ENCODE measurements around the gene CWC27. TPM values are rescaled to one million over a fixed set of nuclear protein-coding genes. Genes with fewer than 3 reads are reported as not detected.

The CWC27 gene
- total RNA-seq, 2 donors from 2014 or later: 10.9 to 14.0 TPM

- DNase-seq (no peak), ATAC-seq (no peak)
- TF ChIP-seq, protein P1, sequence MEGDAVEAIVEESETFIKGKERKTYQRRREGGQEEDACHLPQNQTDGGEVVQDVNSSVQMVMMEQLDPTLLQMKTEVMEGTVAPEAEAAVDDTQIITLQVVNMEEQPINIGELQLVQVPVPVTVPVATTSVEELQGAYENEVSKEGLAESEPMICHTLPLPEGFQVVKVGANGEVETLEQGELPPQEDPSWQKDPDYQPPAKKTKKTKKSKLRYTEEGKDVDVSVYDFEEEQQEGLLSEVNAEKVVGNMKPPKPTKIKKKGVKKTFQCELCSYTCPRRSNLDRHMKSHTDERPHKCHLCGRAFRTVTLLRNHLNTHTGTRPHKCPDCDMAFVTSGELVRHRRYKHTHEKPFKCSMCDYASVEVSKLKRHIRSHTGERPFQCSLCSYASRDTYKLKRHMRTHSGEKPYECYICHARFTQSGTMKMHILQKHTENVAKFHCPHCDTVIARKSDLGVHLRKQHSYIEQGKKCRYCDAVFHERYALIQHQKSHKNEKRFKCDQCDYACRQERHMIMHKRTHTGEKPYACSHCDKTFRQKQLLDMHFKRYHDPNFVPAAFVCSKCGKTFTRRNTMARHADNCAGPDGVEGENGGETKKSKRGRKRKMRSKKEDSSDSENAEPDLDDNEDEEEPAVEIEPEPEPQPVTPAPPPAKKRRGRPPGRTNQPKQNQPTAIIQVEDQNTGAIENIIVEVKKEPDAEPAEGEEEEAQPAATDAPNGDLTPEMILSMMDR (IDR thresholded peaks at IDR 0.05): no peak
- TF ChIP-seq POLR2A (IDR thresholded peaks at IDR 0.05): no peak
- intact Hi-C loops (cut with DNase I): no loop called here
- H3K36me3 ChIP-seq (replicated peaks in 1 of 2; ENCODE audit: insufficient read depth in 1 of 2, low read depth in 2 of 2): no peaks in the 10 kb centered on the region
- H3K27me3 ChIP-seq: no peaks in the 10 kb centered on the region
- no peaks in the 10 kb centered on the region for H3K9me3 ChIP-seq
- peaks cover 7% of the 10 kb centered on the region for H3K4me1 ChIP-seq
- H3K27ac ChIP-seq: no peak overlapping the region
- no peak overlapping the region for H3K4me3 ChIP-seq
Observed at GRCh38 chr5:64944868-64945267, 176.1 kb downstream of the CWC27 start.

DNA sequence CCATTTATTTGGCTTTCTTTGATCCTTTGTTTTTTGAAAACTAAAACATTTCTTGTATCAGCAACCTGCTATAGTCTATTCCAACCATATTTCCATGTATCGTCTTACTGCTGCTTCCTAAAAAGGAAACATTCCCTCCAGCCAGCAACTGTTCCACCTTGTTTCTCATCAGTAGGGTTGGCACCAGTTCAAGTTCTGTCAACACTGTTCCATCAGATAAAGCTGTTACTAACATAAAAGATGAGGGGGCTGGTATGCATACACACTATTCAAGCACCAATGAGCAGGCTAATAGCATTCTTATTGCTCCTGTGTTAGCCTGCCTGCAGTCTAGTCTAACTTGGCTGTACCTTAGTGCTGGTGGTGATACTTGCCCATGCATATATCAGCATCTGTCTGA is 178.3 kb downstream of the CWC27 start:
- peaks cover 7% of the 10 kb centered on the region for H3K4me1 ChIP-seq
- H3K36me3 ChIP-seq (replicated peaks in 1 of 2; ENCODE audit: insufficient read depth in 1 of 2, low read depth in 2 of 2): no peaks in the 10 kb centered on the region
- H3K4me3 ChIP-seq: no peak overlapping the region
- DNase-seq (peak in 2 of 4 donors; percentile 11 to 13), ATAC-seq (no peak)
- intact Hi-C loops (cut with DNase I): no loop called here
- no peaks in the 10 kb centered on the region for H3K9me3 ChIP-seq
- TF ChIP-seq, protein P1 (IDR thresholded peaks at IDR 0.05): no peak
- H3K27me3 ChIP-seq: no peaks in the 10 kb centered on the region
- no peak overlapping the region for H3K27ac ChIP-seq
- WGBS, 2 donors: 43 to 56% methylated on average over 1 of the region's 1 CpG

DNA sequence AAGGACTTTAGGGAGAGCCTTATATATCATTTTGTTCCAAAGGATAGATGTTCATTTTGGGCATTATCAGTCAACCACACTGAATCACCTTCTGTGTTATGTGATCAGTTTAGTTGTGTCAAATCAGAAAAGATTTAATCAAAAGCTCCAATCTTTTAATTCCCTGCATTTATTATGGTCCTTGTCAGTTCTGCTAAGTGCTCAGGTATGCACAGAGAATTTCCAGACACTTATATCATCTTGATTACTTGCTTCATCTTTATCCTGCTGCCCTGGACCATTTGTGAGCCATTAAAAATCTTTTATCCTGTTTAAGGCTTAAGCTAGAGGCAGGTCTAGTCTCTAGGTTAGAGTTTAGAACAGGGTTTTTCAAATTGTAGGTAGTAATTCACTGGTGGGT is 179.1 kb downstream of the CWC27 start:
- Histone ChIP-seq H3K4me1 (peaks cover 7% of the 10 kb centered on the region), H3K36me3 (replicated peaks in 1 of 2; ENCODE audit: insufficient read depth in 1 of 2, low read depth in 2 of 2) (no peaks in the 10 kb centered on the region), H3K27ac (no peak overlapping the region), H3K9me3 (no peaks in the 10 kb centered on the region), H3K4me3 (no peak overlapping the region), H3K27me3 (no peaks in the 10 kb centered on the region)
- intact Hi-C loops (cut with DNase I): no loop called here
- DNase-seq (no peak), ATAC-seq (no peak)
- TF ChIP-seq, protein P1 (IDR thresholded peaks at IDR 0.05): no peak
- TF ChIP-seq POLR2A (IDR thresholded peaks at IDR 0.05): no peak

DNA sequence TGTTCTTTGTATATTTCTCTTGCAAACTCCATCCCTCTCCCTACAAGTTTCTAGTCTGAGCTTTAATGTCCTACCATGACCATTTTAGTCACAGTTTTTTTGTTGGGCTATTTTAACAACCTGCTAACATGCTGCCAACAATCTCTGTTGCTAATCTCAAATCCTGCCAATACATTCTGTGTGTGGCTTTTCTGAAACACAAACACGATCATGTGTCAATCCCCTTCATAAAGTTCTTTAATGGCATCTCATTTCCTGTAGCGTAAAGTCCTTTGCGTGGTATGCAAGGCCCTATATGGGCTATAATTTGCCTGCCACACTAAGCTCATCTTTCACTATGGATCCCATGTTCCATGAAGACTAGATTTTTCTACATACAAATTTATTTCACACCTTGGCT is 180.6 kb downstream of the CWC27 start:
- no peak for DNase-seq
- intact Hi-C loops (cut with DNase I): no loop called here
- no peak for TF ChIP-seq POLR2A (IDR thresholded peaks at IDR 0.05)
- TF ChIP-seq, protein P1 (IDR thresholded peaks at IDR 0.05): no peak

GRCh38 chr5:64952951-64953673 is 184.4 kb downstream of the CWC27 start:
- Histone ChIP-seq H3K4me1 (no peaks in the 10 kb centered on the region), H3K4me3 (no peak overlapping the region), H3K9me3 (no peaks in the 10 kb centered on the region), H3K27ac (no peak overlapping the region), H3K27me3 (no peaks in the 10 kb centered on the region), H3K36me3 (replicated peaks in 1 of 2; ENCODE audit: insufficient read depth in 1 of 2, low read depth in 2 of 2) (no peaks in the 10 kb centered on the region)
- TF ChIP-seq, protein P1 (IDR thresholded peaks at IDR 0.05): no peak
- TF ChIP-seq POLR2A (IDR thresholded peaks at IDR 0.05): no peak
- no peak for ATAC-seq
- intact Hi-C loops (cut with DNase I): no loop called here
- WGBS, 2 donors: 71 to 86% methylated on average over 3 of the region's 3 CpGs
- DNase-seq: no peak

More for the DNA sequence above, 180.6 kb downstream of the CWC27 start:
- Histone ChIP-seq H3K27ac (no peak overlapping the region), H3K4me1 (peaks cover 7% of the 10 kb centered on the region), H3K9me3 (no peaks in the 10 kb centered on the region), H3K4me3 (no peak overlapping the region), H3K36me3 (replicated peaks in 1 of 2; ENCODE audit: insufficient read depth in 1 of 2, low read depth in 2 of 2) (no peaks in the 10 kb centered on the region), H3K27me3 (no peaks in the 10 kb centered on the region)
- no peak for ATAC-seq
- 83 to 84% methylated on average over 3 of the region's 3 CpGs for WGBS, 2 donors

Data from body of pancreas (tissue), 4 donors.